Putamen (tissue), 1 donor: ENCODE data around the gene LMNA.
A peak's percentile ranks its signal among the peaks of the same experiment; 100 is the strongest.

Experiments used
- DNase-seq: peaks from one replicate; pipeline ENCODE4 v3.0.0-alpha.2; 2016; ENCODE audit warnings: low spot score

LMNA gene

GRCh38 chr1:156082309-156083091 lies 32.0 kb upstream of the LMNA start, which contains the start of gene MEX3A:
Gene MEX3A, minus strand, starts transcription at chr1:156082465. Its CDS starts 467 bp downstream, at chr1:156081998.
- DNase-seq = peak; percentile 77

- no peak for DNase-seq
Observed at GRCh38 chr1:156083800-156084790, 30.4 kb upstream of the LMNA start.

- no peak for DNase-seq
Observed at GRCh38 chr1:156086256-156086662, 28.3 kb upstream of the LMNA start.

GRCh38 chr1:156089704-156090103 lies 24.8 kb upstream of the LMNA start:
- no peak for DNase-seq

GRCh38 chr1:156090138-156090839 lies 24.2 kb upstream of the LMNA start:
- no peak for DNase-seq

- DNase-seq = peak; percentile 77
Observed at GRCh38 chr1:156090840-156091188, 23.7 kb upstream of the LMNA start.

GRCh38 chr1:156091610-156092009 lies 22.9 kb upstream of the LMNA start:
- DNase-seq = no peak

- DNase-seq = no peak
Observed at GRCh38 chr1:156095906-156096508, 18.5 kb upstream of the LMNA start.

- peak; percentile 74 for DNase-seq
Observed at GRCh38 chr1:156096640-156097391, 17.7 kb upstream of the LMNA start.

GRCh38 chr1:156097499-156098178 lies 16.9 kb upstream of the LMNA start:
- no peak for DNase-seq

GRCh38 chr1:156098784-156099183 lies 15.7 kb upstream of the LMNA start:
- DNase-seq = no peak

GRCh38 chr1:156099282-156099681 lies 15.2 kb upstream of the LMNA start:
- no peak for DNase-seq

- no peak for DNase-seq
Observed at GRCh38 chr1:156100205-156100995, 14.1 kb upstream of the LMNA start.

GRCh38 chr1:156101880-156102279 lies 12.6 kb upstream of the LMNA start:
- DNase-seq = no peak

- DNase-seq = no peak
Observed at GRCh38 chr1:156102633-156103511, 11.6 kb upstream of the LMNA start.

- no peak for DNase-seq
Observed at GRCh38 chr1:156103521-156103947, 11.0 kb upstream of the LMNA start.

GRCh38 chr1:156104065-156104810 lies 10.3 kb upstream of the LMNA start:
- no peak for DNase-seq
